NCI-H2081 treated with DMSO at 0.1 percent for 48 hours (cell line): ENCODE measurements around the gene ELOVL6.
"Not testable (repeated sequence)": the region's sequence is repeated elsewhere in the genome, so short reads cannot be mapped to it uniquely, and the experiment has no call there.

Experiments used
- DNase-seq: peaks from one replicate; lab custom pipeline; 2025; lab: John Stamatoyannopoulos, UW

ELOVL6 gene

GRCh38 chr4:110198435-110199416 is at the start of gene ELOVL6:
TSS of gene ELOVL6 (minus strand) at chr4:110198615. CDS start at chr4:110198335, 280 bp downstream.
- DNase-seq, result no peak

GRCh38 chr4:110248100-110248499 is 49.7 kb upstream of the ELOVL6 start:
- DNase-seq, result no peak

GRCh38 chr4:110247591-110247990 is 49.2 kb upstream of the ELOVL6 start:
- DNase-seq, result no peak

GRCh38 chr4:110245577-110245976 is 47.2 kb upstream of the ELOVL6 start:
- DNase-seq, result no peak

- no peak for DNase-seq
Measured at GRCh38 chr4:110236324-110236723, 37.9 kb upstream of the ELOVL6 start.

- not testable (repeated sequence) for DNase-seq
Measured at GRCh38 chr4:110233581-110233980, 35.2 kb upstream of the ELOVL6 start.

GRCh38 chr4:110231869-110232268 is 33.5 kb upstream of the ELOVL6 start:
- DNase-seq, result no peak

- no peak for DNase-seq
Measured at GRCh38 chr4:110229266-110229665, 30.9 kb upstream of the ELOVL6 start.

GRCh38 chr4:110224812-110225211 is 26.4 kb upstream of the ELOVL6 start:
- DNase-seq, result no peak

GRCh38 chr4:110224142-110224541 is 25.7 kb upstream of the ELOVL6 start:
- no peak for DNase-seq

GRCh38 chr4:110218935-110219334 is 20.5 kb upstream of the ELOVL6 start:
- DNase-seq, result not testable (repeated sequence)

- not testable (repeated sequence) for DNase-seq
Measured at GRCh38 chr4:110217181-110217580, 18.8 kb upstream of the ELOVL6 start.

- DNase-seq, result no peak
Measured at GRCh38 chr4:110216129-110216528, 17.7 kb upstream of the ELOVL6 start.

GRCh38 chr4:110211770-110212061 is 13.3 kb upstream of the ELOVL6 start:
- no peak for DNase-seq

GRCh38 chr4:110211007-110211769 is 12.8 kb upstream of the ELOVL6 start:
- no peak for DNase-seq

- DNase-seq, result no peak
Measured at GRCh38 chr4:110208419-110208818, 10.0 kb upstream of the ELOVL6 start.

- no peak for DNase-seq
Measured at GRCh38 chr4:110207233-110207632, 8.8 kb upstream of the ELOVL6 start.

GRCh38 chr4:110202024-110202423 is 3.6 kb upstream of the ELOVL6 start:
- DNase-seq, result no peak

GRCh38 chr4:110201502-110201901 is 3.1 kb upstream of the ELOVL6 start:
- no peak for DNase-seq

- DNase-seq, result no peak
Measured at GRCh38 chr4:110200689-110201088, 2.3 kb upstream of the ELOVL6 start.

- DNase-seq, result no peak
Measured at GRCh38 chr4:110198049-110198434, 373 bp downstream of the ELOVL6 start.

GRCh38 chr4:110197529-110198042 is 829 bp downstream of the ELOVL6 start:
- DNase-seq, result no peak
